ENCODE data around the gene GJB1.

DNA sequence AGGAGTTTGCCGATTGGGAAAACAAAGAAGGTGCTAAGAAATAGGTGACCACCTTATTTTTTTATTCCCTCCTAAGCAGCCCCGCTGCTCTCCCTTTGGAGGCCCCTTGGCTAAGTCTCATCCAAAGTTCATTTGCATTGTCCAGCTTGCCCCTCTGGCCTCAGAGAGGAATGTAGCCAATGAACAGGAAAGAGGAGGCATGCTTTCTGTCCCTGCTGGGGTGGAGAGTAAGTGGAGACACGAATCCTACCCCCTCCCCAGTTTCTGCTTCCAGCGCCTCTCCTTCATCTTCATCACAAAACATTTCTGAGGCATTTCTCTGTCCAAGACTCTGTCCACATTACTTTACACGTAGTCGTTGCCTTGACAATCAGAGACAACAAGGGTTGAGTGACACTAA lies 39.7 kb upstream of the GJB1 start:
- TF ChIP-seq, protein P1, sequence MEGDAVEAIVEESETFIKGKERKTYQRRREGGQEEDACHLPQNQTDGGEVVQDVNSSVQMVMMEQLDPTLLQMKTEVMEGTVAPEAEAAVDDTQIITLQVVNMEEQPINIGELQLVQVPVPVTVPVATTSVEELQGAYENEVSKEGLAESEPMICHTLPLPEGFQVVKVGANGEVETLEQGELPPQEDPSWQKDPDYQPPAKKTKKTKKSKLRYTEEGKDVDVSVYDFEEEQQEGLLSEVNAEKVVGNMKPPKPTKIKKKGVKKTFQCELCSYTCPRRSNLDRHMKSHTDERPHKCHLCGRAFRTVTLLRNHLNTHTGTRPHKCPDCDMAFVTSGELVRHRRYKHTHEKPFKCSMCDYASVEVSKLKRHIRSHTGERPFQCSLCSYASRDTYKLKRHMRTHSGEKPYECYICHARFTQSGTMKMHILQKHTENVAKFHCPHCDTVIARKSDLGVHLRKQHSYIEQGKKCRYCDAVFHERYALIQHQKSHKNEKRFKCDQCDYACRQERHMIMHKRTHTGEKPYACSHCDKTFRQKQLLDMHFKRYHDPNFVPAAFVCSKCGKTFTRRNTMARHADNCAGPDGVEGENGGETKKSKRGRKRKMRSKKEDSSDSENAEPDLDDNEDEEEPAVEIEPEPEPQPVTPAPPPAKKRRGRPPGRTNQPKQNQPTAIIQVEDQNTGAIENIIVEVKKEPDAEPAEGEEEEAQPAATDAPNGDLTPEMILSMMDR (IDR thresholded peaks at IDR 0.05), result no peak
- TF ChIP-seq POLR2A (IDR thresholded peaks at IDR 0.05), result no peak
